ENCODE results near the gene SGIP1. TPM values are rescaled to one million over a fixed set of nuclear protein-coding genes. Genes with fewer than 3 reads are reported as not detected.

Gene SGIP1
- total RNA-seq, 1 donor from 2014 or later = not detected

DNA sequence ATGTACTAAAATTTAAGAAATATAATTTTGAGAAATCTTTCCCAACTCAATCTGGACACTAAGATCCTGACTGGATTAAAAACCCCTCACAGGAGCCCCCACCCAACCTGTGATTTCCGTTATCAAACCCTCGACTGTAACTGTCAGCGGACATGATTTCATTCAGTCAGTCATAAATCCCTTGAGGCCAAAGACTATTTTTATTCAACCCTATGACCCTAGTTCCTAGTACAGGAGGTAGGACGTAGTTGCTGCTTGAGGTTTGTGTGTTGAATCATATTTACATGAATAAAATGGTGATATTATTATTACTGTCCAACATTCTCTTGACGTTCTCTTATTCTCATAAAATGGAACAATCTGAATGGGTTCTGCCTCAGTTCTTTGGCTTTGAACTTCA lies 145.2 kb downstream of the SGIP1 start:
- TF ChIP-seq CTCF (IDR thresholded peaks at IDR 0.05) = no peak
- ChIA-PET CTCF (interaction anchor here (1.2 kb wide), 1 partner anchor 47 kb away, joined by 6 read pairs; no protein-coding TSS in a partner anchor), POLR2A (no interaction called here)
- Mint-ChIP-seq H3K9me3 (no peaks in the 10 kb centered on the region), H3K36me3 (ENCODE audit: low read depth) (no peaks in the 10 kb centered on the region), H3K4me1 (no peaks in the 10 kb centered on the region), H3K27ac (no peak overlapping the region), H3K27me3 (peaks cover 4% of the 10 kb centered on the region), H3K4me3 (no peak overlapping the region)
- intact Hi-C loops (cut with micrococcal nuclease) = no loop called here
- DNase-seq (no peak), ATAC-seq (ENCODE audit: low read depth) (no peak)

GRCh38 chr1:66681686-66682085 lies 147.7 kb downstream of the SGIP1 start:
- intact Hi-C loops (cut with micrococcal nuclease) = no loop called here
- Mint-ChIP-seq H3K4me3 (no peak overlapping the region), H3K4me1 (no peaks in the 10 kb centered on the region), H3K36me3 (ENCODE audit: low read depth) (no peaks in the 10 kb centered on the region), H3K27ac (no peak overlapping the region), H3K9me3 (no peaks in the 10 kb centered on the region), H3K27me3 (peaks cover 8% of the 10 kb centered on the region)
- ChIA-PET CTCF (no interaction called here), POLR2A (no interaction called here)
- DNase-seq (no peak), ATAC-seq (ENCODE audit: low read depth) (no peak)
- no peak for TF ChIP-seq CTCF (IDR thresholded peaks at IDR 0.05)

- intact Hi-C loops (cut with micrococcal nuclease) = no loop called here
- no peaks in the 10 kb centered on the region for H3K9me3 Mint-ChIP-seq
- H3K27ac Mint-ChIP-seq = no peak overlapping the region
- no peak overlapping the region for H3K4me3 Mint-ChIP-seq
- POLR2A ChIA-PET = no interaction called here
- peaks cover 8% of the 10 kb centered on the region for H3K27me3 Mint-ChIP-seq
- DNase-seq = no peak
- H3K4me1 Mint-ChIP-seq = no peaks in the 10 kb centered on the region
- CTCF ChIA-PET = no interaction called here
- no peak for ATAC-seq (ENCODE audit: low read depth)
- TF ChIP-seq CTCF (IDR thresholded peaks at IDR 0.05) = no peak
- H3K36me3 Mint-ChIP-seq (ENCODE audit: low read depth) = no peaks in the 10 kb centered on the region
These were observed 148.2 kb downstream of the SGIP1 start for GRCh38 chr1:66682106-66682505.

GRCh38 chr1:66684353-66684752 lies 150.4 kb downstream of the SGIP1 start:
- Mint-ChIP-seq H3K36me3 (ENCODE audit: low read depth) (no peaks in the 10 kb centered on the region), H3K4me1 (no peaks in the 10 kb centered on the region), H3K27me3 (peaks cover 11% of the 10 kb centered on the region), H3K4me3 (no peak overlapping the region), H3K27ac (no peak overlapping the region), H3K9me3 (no peaks in the 10 kb centered on the region)
- POLR2A ChIA-PET = no interaction called here
- intact Hi-C loops (cut with micrococcal nuclease) = no loop called here
- CTCF ChIA-PET = no interaction called here
- TF ChIP-seq CTCF (IDR thresholded peaks at IDR 0.05) = no peak
- ATAC-seq (ENCODE audit: low read depth) (no peak), DNase-seq (no peak)

GRCh38 chr1:66685265-66685664 lies 151.3 kb downstream of the SGIP1 start:
- H3K27ac Mint-ChIP-seq = no peak overlapping the region
- H3K4me3 Mint-ChIP-seq = no peak overlapping the region
- TF ChIP-seq CTCF (IDR thresholded peaks at IDR 0.05) = no peak
- H3K9me3 Mint-ChIP-seq = no peaks in the 10 kb centered on the region
- CTCF ChIA-PET = no interaction called here
- ATAC-seq (ENCODE audit: low read depth) = no peak
- no peaks in the 10 kb centered on the region for H3K4me1 Mint-ChIP-seq
- POLR2A ChIA-PET = no interaction called here
- H3K27me3 Mint-ChIP-seq = peaks cover 9% of the 10 kb centered on the region
- no peak for DNase-seq
- intact Hi-C loops (cut with micrococcal nuclease) = no loop called here
- no peaks in the 10 kb centered on the region for H3K36me3 Mint-ChIP-seq (ENCODE audit: low read depth)
